GM21723 (cell line): Measurements from ENCODE around the gene BTBD16.
A peak's percentile ranks its signal among the peaks of the same experiment; 100 is the strongest.

Experiments used
- ATAC-seq: cut with Tn5 transposase; IDR thresholded peaks from one replicate; pipeline ENCODE4 v1.9.1; 2021; ENCODE audit warnings: mild to moderate bottlenecking, moderate library complexity; ENCODE audit not compliant: unreplicated experiment

Gene BTBD16

DNA sequence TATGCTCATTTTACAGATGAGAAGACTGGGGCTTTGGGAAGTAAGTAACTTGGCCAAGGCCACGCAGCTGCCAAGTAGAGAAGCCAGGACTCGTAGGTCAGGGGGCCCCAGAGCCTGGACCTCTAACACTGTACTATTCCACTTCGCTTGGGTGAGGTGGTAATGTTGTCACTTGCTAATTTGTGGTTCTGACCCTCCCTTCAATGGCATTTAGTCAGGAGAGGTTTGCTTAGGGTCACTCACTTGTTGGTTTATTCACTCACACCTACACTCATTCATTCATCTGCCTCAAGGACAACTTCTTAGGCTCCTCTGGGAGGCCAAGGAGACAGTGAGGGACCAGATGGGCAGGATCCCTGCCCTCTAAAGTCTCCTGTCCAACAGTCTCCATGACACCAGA lies 21.3 kb downstream of the BTBD16 start:
- no peak for ATAC-seq

DNA sequence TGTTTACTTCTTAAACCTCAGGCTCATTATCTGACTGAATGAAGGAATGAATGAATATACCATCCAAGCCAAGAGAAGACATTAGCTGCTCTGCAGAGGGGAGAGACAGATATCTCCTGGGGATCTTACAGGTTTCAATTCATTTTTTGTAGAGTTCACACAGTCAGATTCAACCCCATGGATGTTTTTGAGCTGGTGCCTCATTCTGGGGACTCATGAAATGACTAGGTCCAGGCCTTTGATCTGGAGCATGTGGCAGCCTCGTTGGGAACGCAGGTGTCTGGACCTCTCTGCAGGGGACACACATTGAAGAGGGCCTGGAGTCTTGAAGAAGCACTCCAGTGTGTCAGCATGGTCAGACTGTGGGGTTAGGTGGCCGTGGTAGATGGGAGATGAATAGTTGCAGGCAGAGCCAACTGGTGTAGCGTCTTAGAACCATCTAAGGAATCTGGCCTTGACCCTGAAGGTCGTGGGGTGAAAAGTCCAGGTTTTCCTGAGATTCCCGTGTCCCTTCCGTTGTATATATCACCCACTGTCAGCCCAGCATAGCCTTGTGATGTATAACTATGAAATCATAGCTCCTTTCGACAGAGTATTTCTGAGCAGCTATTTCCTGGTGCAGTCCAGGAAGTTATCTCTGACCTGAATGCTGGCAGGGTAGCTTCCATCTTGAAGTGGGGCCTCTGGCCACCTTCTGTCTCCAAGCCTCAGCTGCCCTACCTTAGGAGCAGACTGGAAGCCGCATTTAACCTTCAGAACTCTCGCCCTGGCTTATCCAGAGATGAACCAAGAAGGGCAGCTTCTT lies 22.3 kb downstream of the BTBD16 start:
- no peak for ATAC-seq

DNA sequence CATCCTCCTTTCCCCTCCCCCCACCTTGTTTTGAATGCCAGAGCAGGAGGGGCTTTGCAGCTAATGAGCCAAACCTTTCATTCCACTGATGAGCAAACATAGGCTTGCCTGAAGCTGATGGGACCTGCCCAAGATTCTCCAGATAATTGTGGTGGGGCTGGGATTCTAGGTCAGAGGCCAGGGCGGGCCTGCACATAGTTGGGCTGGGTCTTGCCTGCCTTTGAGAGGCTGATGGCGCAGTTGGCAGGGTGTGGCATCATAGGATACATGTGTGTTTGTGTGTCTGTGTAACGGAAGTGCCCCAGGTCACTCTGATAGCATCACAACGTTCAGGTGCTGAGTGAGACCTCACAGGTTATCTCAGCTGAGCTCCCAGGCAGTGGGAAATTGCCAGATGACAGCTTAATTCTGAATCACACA lies 22.9 kb downstream of the BTBD16 start:
- no peak for ATAC-seq

DNA sequence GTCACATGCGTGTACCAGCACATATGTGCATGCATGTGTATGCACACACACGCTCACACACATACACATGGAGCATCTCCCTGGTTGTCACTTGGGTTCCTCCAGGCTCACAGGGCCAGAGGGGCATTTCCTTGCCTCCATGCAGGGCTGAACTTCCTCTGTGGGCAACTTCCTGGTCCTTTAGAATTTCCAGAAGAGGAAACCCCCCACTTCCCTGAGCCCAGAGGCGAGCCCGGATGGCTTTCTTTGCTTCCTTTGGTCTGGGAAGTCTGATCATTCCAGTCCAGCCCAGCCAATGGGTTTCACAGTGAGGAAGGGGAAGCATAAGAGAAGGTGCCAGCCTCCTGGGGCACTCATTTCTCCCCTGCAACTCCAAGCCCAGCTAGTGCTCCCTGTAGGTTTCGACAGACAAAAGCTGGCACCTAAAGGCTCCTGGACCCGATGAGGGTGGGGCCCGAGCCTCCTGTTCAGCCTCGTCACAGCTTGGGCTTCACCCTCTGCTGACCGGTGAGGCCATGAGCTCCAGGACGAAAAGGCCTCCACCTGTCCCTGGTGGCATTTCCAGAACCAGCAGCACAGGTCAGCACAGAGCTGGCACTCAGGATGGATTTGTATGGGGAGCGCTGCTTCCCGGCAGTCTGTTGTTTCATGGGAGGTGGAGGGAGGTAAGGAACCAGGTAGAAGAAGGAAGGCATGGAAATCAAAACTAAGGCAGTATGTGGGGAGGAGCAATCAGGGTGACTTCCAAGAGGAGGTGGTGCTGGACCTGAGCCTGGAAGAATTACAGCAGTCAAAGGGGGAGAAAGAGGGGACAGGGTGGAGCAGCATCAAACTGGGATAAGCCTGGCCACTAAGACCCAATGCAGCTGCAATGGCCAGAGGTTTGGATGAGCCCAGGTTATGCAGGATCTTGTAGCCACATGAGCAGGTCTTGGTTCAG lies 23.7 kb downstream of the BTBD16 start:
- no peak for ATAC-seq

DNA sequence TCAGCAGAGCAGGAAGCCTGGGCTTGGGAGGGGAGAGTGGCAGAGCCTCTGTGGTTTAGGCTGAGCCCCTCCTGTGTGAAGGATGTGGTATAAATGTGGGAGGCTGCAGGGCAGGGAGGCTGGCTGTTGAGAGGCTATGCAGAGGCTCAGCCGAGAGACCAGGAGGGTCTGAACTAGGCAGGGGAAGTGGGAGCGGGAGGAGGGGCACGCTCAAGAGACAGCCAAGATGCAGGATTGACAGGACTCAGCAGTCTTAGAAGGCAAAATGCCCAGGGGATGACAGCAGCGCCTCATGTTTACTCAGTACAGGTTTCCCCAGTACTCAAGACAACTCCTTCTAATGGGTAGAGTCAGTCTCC lies 24.3 kb downstream of the BTBD16 start:
- ATAC-seq, result no peak

DNA sequence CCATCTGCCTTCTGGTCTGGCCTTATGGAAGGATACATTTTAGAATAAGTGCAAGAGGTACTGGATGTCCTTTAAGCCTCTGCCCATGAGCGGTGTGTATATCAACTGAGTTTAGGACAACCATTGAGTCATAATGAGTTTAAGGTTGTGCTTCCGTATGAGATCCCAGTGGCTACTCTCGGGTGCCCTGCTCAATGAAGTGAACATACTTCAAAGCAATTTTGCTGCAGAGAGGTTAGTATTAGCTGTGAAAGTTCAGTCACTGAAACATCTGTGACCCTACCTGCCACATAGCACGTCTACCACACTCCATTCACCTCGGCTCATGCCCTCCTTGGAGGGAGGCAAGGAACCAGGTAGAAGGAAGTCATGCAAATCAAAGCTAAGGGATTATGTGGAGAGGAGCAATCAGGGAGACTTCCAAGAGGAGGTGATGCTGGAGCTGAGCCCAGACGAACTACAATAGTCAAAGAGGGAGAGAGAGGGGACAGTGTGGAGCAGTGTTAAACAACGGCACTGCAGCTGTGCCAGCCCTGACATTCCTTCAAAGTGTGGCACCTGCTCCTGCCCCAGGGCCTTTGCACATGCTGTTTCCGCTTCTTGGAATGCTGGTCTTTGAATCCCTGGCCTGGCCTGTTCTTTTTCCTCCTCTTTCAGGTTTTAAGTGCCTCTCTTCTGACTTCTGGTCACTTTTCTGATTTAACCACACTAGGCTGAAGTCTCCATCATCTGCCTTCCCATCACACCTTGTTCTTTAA lies 25.4 kb downstream of the BTBD16 start:
- ATAC-seq, result no peak

DNA sequence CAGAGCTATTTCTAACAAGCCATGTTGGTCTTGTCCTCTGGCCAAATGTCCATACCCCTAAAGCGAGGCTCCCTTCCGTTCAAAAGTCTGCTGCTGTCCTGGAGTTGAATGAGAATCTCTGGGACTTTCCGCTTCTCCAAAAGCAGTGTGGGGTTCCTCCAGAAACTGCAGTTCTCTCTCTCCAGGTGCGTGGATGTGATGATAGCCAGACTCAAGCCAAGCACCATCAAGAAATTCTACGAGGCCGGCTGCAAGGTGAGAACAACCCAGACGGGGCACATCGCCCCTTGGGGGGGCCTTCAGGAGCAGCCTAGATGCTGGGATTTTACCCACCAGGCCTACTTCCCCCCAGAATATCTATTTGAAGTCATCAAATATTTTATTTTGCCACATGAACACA lies 26.5 kb downstream of the BTBD16 start:
- ATAC-seq, result no peak

DNA sequence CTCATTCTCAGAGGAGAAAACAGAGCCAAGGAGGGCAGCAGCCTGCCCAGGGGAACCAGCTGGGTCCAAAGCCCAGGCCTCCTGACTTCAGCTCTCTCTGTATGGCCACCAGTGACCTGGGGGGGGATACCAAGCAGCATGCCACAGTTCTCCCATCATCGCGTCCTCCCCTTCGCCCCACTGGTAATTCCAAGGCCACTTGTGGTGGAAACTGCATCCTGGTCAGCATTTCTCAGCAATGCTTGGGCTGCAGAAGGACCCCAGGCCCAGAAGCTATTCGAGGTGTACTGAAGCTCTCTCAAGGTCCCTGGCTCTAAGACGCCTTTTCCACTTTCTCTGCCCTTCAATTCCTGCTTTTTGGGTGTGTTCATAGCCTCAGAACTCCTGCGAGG lies 27.1 kb downstream of the BTBD16 start:
- no peak for ATAC-seq

DNA sequence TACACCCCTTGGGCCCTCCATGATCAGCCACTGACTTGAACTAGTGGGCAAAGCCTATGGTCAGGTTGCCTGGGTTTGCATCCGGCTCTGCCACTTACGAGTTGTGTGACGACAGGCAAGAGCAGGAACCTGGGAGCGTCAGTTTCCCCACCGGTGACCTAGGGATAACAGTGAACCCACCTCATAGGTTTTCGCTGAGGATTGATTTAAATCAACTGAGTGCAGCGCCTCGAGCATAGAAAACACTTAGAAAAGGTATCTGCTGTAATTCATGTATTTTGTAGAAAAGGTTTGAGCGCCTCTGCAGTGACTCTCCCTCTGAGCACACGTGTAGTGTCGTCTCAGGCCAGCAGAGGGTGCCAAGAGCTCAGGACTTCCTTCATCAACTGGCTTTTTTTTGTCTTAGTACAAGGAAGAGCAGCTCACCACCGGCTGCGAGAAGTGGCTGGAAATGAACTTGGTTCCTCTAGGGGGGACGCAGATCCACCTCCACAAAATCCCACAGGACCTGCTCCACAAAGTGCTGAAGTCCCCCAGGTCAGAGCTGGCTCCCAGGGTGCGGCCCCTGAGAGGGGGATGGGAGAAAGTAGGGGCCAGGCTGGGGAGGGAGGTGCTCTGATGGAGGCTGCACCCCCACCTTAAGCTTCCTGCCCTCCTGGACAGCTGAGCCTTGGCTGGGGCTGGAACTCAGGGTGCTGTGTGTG lies 27.7 kb downstream of the BTBD16 start:
- ATAC-seq, result peak; percentile 79

DNA sequence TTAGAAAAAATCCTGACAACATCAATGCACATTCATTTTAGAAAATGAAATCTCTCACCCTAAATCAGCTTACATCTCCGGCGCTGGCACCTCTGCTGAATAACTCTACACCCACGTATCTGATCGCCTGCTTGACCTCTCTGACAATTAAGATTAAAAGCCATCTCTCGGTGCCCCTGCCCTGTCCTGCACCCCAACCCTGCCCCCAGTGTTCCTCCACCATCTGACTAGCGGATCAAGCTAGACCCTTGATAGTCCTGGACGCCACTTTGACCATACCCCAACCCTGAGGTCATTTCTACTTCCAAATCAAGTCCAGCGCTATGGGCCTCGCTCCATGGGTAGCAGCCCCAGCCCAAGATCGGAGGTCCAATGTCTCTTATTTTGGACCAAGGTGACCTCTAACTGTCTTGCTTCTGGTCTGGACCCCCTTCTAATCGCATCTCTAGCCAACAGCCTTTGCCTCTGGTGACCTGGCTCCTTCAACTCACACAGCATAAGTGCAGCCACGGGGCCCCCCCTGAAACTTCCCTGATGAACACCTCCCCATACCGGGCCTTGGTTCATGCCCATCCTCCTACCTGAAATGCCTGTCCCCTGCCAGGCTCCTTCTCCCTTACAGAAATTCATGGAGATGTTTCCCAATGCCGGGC lies 28.5 kb downstream of the BTBD16 start:
- no peak for ATAC-seq

DNA sequence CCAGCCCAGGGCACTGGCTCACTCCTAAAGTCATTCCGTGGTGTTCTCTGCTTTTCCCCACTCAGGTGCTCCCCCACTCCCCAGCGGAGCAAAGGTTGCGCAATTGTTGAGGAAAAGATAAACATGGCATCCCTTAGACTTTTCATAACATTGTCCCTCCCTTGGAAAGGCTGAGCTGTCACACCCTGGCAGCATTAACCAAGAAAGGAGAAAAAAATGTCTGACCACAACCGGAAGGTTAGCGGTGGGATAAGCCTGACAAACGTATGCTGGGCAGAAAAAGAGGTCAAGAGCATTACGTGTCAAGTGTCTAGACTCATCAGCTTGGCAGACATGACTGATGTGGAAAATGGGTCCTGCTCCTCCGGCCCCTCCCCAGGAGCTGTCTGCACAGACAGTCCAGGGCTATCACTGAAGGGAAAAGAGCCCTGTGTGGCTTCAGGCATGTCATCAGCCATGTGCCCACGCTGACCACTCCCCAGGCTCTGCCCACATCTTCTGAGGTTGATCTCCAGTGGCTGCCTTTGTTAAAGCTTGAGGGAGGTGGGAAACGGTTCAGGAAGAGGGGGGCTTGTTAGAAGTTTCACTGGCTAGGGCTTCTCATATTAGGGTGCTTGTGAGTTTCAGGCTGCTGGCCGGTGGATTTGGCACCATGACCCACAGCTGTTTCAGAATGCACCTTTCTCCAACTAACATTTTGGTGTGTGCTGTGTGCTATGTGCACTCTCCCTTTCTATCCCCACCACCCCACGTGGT lies 30.1 kb downstream of the BTBD16 start:
- no peak for ATAC-seq

DNA sequence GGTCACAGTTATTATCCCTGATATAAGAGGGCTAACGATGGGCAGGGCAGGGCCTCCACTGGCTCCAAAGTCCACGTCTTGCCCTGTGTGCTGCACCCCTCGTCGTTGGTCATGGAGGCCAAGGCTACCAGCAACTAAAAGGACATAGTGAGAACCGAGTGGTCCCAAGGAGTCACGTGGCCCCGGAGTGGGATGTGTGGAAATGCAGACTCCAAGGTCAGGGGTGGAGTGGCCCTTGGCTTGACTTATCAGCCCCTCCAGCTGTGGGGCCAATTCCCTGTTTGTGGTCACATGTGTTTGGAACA lies 30.7 kb downstream of the BTBD16 start:
- no peak for ATAC-seq

DNA sequence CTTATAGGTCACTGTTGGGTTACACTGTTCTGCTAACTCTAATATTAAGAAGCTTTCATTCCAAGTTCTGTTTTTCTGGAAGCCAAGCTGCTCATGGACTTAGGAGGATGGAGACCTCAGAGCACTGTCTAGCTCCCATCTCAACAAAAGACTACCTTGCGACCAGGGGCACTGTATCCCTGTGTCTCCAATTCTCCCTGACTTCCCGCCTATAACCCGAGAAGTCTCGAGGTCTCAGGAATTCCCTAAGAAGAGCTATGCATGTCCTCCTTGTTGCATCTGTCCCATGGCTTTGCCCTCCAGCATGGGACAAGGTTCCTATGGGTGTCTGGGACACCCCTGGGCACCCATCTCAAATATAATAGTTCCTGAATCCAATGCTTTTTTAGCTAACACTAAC lies 31.2 kb downstream of the BTBD16 start:
- no peak for ATAC-seq

DNA sequence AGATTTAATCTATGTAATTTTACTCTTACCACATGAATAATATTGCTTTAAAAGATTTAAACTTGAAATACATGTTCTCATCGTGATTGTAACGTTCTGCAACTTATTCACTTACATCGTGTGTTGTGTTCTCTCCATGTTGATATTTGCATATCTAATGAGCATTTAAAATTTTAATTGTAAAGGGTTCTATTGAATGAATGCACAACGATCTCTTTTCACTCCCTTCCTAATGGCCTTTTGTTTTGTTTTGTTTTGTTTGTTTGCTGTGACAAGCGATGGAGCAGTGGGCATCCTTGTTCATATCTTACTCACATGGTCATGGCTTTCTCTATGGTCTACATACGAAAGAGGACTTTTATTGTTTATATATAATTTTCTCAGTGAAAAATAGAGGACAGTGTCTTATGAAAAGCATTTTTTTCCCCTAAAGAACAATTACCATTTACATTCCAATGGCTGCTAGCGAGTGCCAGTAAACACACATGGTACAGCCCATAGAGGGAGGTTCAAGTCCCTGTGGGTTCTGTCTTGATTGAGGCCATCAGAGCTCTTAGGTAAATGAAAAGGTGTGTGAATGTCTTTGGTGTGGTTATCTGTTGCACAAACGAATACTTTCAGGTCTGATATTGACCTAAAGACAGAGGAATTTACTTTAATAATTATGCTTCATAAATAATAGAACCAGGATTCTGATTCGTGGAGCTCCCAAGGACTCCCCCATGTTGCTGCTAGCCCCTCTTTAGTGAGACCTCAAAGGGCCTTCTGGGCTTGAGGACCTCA lies 32.4 kb downstream of the BTBD16 start:
- ATAC-seq, result no peak

DNA sequence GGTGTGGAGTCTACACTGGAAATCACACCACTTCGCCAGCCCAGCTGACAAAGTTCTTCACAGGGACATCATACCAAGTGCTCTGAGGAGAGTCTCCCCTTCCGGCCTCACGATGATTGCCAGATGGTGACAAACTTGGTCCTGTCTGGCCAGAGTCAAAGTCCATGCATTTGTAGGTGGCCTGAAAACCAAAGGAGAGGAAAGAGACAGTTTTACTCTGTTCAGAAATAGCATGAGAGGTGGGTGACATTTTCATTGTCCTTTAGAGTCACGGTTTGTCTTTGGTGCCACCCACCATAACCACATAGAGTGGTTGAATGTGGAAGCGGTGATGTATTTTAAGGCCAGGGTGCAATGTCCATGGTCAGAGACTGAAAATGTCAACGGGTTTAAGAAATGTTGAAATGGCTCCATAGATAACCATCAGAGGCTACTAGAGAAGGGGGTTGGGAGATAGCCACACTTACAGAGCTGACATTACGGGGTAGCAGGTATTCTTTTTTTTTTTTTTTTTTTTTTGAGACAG lies 33.0 kb downstream of the BTBD16 start:
- no peak for ATAC-seq

DNA sequence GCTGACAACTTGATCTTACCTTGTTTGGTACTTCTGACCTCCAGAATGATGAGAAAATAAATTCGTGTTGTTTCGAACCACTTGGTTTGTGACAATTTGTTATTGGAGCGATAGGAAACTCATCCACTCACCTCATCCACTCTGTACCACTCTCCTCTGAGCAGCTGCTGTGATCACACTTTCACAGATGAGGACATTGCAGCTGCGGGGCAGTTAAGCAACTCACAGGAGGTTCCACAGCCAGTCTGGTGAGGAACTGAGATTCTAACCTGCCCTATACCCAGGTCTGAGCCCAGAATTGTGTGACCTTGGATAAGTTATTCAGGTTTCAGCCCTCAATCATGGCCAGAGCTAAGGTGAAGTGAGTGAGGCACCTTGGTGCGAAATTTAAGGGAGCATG lies 35.2 kb downstream of the BTBD16 start:
- no peak for ATAC-seq

DNA sequence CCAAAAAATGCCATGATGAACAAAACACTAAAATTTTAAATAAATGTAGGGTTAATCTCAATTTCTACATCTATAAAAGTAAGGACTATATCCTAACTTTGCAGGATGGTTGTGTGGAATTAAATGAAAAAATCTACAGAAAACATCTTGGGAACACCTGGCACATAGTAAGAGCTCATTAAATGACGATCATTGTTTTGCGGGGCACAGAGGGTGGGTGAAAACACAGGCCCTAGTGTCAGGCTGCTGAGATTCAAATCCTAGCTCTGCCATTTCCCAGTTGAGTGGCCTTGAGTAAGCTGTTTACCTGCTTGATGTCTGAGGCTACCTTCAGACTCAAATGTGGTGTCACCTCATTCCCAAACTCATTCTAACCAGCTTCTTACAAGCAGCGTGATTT lies 35.6 kb downstream of the BTBD16 start:
- no peak for ATAC-seq

DNA sequence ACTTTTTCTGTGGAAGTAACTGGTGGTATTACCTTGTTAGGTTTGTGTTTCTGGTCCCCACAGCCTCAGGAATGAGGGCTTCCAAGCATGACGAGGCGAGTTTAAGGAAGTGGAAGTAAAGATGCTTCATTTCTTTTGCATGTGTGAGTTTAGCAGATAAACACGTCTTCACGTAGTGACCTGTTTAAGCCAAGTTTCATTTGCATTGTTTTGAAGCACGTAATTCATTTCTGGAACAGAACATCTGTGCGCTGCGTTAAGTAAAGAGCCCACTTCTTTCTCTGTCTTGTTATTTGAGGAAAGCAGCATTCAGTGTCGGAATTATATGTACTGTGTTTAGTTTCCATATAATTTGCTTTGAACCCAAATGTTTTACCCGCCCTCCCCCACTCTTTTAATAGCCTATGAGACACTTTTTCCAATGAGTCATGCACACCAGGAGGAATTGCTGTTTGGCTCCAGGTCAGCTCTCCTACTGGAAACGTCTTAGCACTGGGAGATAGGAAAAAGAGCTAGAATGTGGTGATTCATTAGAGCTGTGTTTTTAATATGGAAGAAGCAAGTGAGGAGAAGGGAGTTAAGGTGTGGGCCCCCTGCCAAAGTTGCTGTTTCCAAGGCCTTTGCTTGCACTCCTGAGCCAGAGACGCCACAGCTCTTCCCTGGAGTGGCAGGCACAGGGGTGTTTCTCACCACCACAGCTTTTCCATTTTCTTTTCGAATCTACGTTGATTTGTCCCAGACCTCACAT lies 36.7 kb downstream of the BTBD16 start:
- peak; percentile 93 for ATAC-seq
